GM21515 (cell line): ENCODE data around the gene SMURF1.

Source experiments
- ATAC-seq: cut with Tn5 transposase; IDR thresholded peaks from one replicate; pipeline ENCODE4 v1.9.1; 2021; ENCODE audit not compliant: unreplicated experiment

SMURF1 gene

GRCh38 chr7:99141841-99142726 lies 1.8 kb downstream of the SMURF1 start:
- ATAC-seq: no peak

GRCh38 chr7:99141334-99141733 lies 2.6 kb downstream of the SMURF1 start:
- ATAC-seq: no peak

GRCh38 chr7:99140813-99141212 lies 3.1 kb downstream of the SMURF1 start:
- no peak for ATAC-seq

GRCh38 chr7:99139036-99139435 lies 4.9 kb downstream of the SMURF1 start:
- ATAC-seq: no peak

GRCh38 chr7:99137411-99138180 lies 6.3 kb downstream of the SMURF1 start:
- no peak for ATAC-seq

- ATAC-seq: no peak
Measured at GRCh38 chr7:99135938-99136337, 8.0 kb downstream of the SMURF1 start.

GRCh38 chr7:99133766-99134564 lies 9.9 kb downstream of the SMURF1 start:
- ATAC-seq: no peak

- ATAC-seq: no peak
Measured at GRCh38 chr7:99132595-99133321, 11.2 kb downstream of the SMURF1 start.

GRCh38 chr7:99131290-99131689 lies 12.6 kb downstream of the SMURF1 start:
- ATAC-seq: no peak

GRCh38 chr7:99129536-99129935 lies 14.4 kb downstream of the SMURF1 start:
- no peak for ATAC-seq

- no peak for ATAC-seq
Measured at GRCh38 chr7:99129001-99129400, 14.9 kb downstream of the SMURF1 start.

- ATAC-seq: no peak
Measured at GRCh38 chr7:99128076-99128950, 15.6 kb downstream of the SMURF1 start.

- no peak for ATAC-seq
Measured at GRCh38 chr7:99127636-99128035, 16.3 kb downstream of the SMURF1 start.

- no peak for ATAC-seq
Measured at GRCh38 chr7:99126921-99127553, 16.9 kb downstream of the SMURF1 start.

GRCh38 chr7:99125505-99125865 lies 18.4 kb downstream of the SMURF1 start:
- no peak for ATAC-seq

- ATAC-seq: no peak
Measured at GRCh38 chr7:99124751-99125504, 19.0 kb downstream of the SMURF1 start.

GRCh38 chr7:99124236-99124635 lies 19.7 kb downstream of the SMURF1 start:
- ATAC-seq: no peak

GRCh38 chr7:99123571-99124033 lies 20.3 kb downstream of the SMURF1 start:
- ATAC-seq: no peak
